Activated naive CD8-positive, alpha-beta T cell treated with anti-CD3 and anti-CD28 coated beads, Interleukin-2, amount 50 U/mL, for 16 hours (primary cell): ENCODE data around the gene TAOK1.
A peak's percentile ranks its signal among the peaks of the same experiment; 100 is the strongest.
"Not testable (repeated sequence)": the region's sequence is repeated elsewhere in the genome, so short reads cannot be mapped to it uniquely, and the experiment has no call there.

Experiments used
- DNase-seq: peaks from one replicate; pipeline ENCODE4 v3.0.0-alpha.2; 2020; ENCODE audit warnings: low read depth, low spot score

The TAOK1 gene

DNA sequence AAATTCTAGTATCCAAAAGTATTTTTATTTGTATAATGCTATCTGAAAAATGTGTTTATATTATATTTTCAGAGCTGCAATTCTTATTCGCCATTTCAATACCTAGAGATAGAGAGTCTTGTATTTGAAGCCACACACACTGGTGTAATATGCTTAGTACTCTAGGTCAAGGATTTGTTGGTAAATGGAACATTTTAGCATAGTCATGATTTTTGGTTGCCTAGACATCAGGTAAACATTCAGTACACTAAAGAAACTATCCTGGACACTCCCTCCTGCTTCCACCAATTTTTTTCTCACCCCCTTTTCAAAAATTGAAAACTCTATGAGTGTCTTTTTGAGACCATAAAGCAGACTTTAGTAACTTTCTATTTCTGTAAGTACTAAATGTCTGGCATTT lies 155.9 kb downstream of the TAOK1 start:
- no peak for DNase-seq

DNA sequence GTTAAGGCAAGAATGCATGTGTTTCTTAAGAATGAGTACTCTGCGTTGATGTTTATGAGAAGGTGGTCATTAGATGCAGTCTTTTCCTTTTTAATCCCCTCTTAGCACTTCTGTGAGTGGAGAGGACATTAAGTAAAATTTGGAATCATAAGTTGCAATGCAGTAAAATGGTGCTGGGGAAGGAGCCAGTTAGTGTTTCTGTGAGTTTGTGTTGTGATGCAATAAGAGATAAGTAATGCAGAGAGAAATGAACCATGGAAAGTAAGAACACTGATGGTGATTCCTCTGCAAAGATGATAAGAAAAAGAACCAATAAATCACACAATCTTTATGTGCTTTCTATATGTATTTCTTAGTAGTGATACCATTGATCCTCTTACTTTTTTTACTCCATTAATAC lies 156.7 kb downstream of the TAOK1 start:
- DNase-seq, result no peak

DNA sequence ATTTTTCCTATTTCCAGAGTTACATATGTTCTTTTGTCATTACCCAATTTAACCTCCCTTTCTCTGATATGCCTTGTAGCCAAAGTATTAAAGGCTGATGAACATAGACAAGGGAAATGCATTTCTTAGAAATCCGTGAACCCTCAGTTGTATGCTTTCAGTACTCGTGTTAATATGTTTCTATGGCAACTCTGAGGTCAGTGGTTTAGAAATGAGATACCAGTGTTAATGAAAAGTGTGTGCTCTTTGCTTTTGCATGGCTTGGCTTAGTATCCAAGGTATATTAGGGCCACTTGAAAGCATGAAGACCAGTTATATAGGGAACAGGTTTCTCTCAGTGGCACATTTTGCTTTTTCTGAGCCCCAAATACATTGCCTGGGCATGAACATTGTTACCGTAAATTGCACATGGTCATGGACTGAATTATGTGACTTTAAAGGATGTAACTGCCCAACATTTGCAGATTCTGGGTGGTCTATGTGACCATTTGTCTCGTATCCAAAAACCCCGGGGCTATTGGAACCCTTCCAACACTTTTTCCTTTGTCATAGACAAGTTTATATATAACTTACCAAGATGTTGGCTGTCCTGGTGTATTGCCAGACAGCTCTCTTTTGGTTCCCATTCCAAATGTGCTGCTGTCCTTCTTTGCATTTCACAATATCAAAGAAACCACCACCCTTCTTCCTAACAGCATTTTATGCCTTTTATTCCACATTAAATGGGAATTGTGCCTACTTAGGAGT lies 159.2 kb downstream of the TAOK1 start:
- DNase-seq, result no peak

DNA sequence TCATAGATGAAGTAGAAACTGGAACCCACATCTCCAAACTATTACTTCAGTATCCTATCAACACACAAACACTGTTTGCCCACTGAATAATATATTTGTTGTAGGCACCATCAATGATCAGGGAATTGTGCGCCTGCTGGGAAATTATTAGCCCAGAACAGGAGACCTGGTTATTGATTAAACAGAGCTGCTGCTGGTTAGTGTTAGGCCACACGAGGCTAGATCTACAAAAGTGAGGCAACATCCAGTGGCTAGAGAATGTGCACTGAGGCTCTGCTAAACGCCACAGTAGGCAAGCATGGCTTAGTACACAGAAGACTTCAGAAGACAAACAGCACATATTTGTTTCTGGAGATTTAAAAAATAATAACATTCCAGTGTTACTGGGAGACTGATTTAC lies 165.7 kb downstream of the TAOK1 start:
- DNase-seq, result no peak

DNA sequence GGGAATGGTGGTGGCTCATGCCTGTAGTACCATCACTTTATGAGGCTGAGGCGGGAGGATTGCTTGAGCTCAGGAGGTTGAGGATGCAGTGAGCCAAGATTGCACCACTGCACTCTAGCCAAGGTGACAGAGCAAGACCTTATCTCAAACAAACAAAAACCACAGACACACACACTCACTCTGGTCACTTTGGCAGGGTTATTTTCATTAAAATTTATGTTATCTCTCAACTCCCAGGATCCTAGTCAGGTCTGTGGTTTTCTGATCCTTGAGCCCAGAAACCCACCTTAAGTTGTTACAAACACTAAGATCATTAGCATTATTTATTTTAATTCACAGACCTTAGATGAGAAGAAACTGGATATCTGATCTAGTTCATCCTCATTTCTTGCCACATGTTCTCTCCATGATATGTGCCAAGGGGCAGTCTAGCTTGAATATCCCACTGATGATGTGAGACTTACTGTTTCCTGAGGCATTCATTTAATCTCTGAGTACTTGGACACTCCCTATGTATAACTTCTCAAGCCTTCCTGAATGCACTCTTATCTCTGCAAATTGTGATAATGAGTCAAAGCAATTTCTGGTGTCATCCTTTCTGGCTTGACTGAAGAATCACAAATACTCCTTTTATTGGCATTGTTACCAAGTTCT lies 167.0 kb downstream of the TAOK1 start:
- DNase-seq, result no peak

DNA sequence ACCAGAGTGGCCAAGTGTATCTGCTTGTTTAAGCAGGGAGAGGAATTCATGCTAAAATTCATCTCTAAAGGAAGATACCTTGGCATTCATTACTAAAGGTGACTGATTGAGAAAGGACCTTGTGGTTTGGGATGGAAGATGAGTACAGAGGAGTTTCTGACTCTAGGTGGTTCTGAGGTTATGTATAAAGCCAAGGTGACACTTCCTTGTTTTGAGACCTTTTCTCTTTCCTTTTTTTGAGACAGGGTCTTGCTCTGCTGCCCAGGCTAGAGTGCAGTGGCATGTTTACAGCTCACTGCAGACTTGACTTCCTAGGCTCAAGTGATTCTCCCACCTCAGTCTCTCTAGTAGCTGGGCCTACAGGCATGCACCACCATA lies 167.6 kb downstream of the TAOK1 start:
- DNase-seq, result no peak

DNA sequence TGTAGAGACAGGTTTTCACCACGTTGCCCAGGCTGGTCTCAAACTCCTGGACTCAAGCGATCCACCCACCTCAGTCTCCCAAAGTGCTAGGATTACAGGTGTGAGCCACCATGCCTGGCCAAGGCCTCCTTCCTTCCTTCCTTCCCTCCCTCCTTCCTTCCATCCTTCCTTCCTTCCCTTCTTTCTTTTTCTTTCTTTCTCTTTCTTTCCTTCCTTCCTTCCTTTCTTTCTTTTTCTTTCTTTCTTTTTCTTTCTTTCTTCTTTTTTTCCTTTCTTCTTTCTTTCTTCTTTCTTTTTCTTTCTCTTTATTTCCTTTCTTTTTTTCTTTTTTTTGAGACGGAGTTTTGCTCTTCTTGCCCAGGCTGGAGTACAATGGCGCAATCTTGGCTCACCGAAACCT lies 168.0 kb downstream of the TAOK1 start:
- not testable (repeated sequence) for DNase-seq

DNA sequence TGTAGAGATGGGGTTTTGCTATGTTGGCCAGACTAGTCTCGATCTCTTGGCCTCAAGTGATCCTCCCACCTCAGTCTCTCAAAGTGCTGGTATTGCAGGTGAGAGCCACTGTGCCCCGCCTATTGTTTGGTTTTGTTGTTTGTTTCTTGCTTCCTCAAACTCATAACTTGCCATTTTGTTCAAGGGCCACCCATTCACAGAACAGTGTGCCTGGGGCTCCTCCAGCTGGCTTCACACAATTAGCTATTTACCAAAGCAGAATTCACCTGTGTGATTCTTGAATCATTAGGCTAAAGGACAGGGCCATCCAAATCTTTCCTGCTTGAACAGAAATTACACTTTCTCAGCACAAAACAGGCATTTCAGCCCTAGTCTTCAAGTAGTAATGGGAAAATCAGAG lies 169.5 kb downstream of the TAOK1 start:
- no peak for DNase-seq

DNA sequence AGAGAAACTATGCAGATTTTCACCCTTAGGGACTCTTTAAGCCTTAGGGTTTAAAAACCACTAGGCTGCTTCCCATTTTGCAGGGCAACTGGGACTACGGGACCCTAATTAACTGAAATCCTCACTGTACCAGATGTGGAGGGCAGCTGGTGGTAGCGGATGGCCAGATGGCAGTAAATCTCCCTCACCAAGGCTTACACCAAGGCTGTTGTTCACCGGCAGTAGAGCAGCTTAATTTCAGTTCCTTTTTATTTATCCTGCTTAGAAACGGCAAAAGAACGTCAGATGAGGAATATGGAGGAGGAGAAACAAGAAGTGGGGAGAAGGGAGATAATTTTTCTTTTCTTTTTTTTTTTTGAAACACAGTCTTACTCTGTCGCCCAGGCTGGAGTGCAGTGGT lies 170.2 kb downstream of the TAOK1 start:
- DNase-seq, result no peak

DNA sequence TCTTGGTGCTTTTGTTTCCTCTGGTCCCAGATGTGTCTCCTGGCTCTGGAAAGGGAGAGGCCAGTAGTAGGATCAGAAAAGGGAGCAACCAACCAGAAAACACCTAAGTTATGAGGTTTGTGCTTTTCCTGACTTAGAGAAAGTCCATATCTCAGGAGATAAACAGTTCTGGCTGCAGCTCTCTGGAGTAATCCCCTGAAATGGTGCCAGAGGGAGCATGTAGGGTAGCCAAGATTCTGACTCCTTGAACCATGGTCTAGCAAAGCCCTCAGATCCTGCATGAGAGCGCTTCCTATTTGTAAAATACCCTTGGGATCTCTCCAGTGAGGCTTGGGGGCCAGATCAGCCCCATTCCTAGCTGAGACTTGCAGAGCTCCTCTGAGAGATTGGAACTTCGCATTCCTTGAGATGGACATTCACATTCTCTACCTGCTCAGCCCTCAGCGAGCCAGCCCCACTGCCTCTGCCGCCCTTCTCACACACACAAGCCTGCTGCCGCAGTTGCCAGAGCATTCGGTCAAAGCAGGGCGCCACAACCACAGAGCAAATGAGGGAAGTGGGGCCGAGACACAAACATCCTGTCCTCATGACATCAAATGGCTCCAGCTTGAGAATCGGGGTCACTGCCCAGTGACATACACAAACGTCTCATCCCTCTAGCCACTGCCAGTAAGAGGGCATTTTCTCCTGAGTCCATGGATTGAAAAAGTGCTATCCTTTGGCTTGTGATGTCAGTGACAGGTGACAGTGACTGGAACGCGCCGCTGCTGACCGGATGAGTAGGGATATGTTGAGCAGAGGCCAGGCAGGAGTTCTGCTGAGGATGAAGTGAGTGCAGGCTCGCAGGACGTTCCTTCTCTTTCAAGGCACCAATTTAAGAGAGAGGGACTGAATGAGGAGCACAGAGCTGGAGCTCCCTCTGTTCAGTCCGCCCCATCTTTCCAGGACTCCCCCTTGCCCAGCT lies 171.7 kb downstream of the TAOK1 start:
- no peak for DNase-seq

DNA sequence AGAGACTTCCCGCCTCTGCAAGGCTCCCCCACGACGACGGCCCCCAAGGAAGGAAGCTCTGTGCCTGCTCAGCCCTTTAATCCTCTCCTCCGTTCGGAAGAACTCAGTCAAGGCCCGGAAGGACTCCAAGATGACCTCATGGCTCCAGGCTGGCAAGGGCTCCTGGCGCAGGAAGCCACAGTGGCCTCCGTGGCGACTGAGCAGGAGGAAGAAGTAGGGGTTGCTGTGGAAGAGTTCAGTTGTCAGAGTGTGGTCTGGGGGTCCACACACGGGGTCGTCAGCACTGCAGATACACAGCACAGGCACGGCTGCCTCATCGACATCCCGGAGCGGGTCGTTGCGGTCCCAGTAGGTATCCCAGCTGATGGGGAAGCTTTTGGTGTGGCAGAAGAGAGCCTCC lies 172.5 kb downstream of the TAOK1 start:
- DNase-seq, result no peak

DNA sequence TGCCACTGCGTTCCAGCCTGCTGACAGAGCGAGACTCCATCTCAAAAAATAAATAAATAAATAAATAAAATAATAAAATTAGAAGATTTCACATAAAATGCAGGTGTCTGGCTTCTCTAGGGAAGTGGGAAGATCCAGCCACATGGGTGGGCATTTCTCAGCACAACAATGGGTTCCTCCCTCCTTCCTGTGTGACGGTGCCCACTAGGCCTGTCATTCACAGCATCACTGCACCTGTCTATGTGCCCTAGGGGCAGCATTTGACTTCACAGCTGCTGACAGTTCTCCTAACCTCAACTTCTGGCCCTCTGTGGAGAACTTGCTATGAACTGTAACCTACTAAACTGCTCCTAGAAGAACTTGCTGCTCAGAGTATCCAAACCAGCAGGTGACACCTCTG lies 173.7 kb downstream of the TAOK1 start:
- DNase-seq, result no peak

DNA sequence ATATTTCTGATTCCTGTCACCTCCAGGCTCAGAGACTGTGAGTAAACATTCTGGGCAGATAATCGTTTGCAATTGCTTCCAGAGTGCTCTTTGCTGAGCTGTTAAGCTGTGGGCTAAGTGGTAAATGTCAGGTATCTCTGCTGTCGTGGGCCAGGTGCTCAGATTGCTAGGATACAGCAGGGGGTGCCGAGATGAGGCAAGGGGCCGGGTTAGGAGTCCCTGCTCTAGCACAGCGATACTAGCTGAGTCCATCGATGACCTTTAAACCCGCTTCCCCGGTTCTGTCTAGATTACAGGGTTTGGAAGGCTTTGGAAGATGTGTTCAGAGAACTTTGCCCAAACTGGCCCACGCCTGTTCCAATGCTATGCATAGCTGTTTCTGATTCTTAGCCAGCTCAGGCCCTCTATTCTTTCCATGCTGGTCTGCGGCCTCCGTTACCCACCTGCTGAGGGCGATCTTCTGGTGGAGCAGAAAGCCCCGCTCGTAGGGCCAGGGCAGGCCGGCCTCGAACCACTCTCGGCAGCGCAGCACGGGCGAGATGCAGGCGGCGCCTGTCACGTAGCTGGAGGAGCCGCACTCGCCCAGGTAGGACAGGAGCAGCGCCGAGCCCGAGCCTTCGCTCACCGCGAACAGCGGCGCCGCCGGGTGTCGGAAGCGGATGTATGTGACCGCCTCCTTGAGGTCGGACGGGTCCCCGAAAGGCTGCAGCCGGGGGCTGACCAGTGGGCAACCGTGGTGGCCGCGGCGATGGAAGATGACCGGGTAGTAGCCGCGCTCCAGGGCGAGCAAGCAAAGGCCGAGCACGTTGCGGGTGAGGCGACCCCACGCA lies 175.7 kb downstream of the TAOK1 start:
- DNase-seq, result no peak

DNA sequence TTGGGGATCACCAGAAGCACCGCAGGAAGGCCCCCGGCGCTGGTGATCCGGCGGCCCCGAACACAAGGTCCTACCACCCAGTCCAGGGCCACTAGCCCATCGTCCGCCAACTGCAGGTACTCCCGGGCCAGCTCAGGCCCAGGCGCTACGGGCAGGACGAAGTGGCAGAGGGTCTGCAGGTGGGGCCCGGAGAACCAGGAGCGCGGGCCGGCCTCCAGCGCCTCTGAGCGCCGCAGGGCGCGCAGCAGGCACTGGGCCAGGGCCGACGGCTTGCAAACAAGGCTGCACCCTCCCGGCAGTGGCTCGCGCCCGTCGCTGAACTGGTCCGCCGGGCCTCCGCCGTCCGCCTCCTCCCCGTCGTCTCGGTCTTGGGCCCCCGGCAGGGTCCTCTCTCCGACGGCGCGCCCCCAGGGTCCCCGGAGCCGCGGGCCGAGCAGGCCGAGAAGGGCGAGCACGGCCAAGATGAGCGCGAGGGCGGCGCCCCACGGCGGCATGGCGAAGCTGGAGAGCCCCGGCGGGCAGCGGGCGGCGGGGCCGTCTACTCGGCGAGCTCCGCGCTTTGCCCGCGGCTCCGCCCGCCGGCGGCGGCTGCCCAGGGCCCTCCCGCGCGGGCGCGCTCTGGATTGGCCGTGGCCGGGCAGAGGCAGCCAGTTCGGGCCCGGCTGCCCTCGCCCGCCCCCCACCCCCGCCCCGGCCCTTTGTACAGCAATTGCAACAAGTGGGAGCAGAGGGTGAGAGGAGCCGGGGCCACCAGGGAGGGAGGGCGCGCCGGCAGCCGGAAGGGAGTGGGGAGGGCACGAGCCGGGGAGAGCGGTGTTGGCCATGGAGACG lies 176.5 kb downstream of the TAOK1 start, which contains the start of gene ABHD15:
ABHD15 (minus strand) TSS at position 565 of the 831 bp plus-strand sequence; CDS start at position 494, 71 bp downstream.
- DNase-seq, result no peak

DNA sequence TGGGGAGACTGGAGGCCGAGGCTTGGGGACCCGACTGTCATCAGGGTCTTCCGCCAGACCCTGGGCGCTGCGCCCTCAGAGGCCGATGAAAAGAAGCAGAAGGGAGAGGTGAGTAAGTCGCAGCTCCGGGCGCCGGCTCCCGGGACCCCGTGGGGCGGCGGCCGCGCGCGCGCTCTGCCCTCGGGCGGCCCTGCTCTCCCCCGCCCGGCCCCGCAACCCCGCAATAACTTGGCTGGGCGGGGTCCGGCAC lies 177.1 kb downstream of the TAOK1 start:
- no peak for DNase-seq

DNA sequence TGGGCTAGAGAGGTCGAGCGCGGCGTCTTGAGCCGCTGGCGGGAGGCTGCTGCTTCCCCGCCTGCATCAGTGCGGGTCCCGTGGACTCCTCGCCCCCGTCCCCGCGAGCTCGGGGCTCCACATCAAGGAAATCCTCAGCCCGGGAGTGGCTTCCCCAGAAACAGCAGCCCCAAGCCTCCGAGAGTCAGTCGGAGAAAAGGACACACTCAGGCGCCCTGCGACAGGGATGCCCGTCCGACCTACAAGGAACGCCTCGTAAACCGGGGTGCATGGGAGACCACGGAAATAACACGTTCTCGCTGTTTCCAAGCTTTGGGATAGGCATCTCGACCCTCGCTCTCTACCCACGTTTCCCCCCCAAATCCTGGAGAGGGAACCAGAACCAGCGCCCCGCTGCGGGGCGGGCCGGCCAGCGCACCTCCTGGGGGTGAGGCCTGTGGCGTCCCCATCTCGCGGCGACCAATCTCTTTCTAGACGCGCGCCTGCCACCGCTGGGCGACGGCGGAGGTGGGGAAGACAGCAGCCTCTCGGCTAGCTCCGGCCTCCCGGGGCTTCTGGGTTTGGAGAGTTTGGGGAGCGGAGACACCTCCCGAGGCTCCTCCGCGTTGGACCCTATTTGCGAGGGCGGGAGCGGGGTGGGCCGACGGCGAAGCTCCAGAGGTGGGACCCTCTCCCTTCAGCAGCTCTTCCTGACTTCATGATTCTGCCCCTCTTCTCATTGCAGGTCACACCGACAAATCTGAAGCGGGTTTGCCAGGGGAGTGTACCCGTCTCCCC lies 177.6 kb downstream of the TAOK1 start:
- no peak for DNase-seq

DNA sequence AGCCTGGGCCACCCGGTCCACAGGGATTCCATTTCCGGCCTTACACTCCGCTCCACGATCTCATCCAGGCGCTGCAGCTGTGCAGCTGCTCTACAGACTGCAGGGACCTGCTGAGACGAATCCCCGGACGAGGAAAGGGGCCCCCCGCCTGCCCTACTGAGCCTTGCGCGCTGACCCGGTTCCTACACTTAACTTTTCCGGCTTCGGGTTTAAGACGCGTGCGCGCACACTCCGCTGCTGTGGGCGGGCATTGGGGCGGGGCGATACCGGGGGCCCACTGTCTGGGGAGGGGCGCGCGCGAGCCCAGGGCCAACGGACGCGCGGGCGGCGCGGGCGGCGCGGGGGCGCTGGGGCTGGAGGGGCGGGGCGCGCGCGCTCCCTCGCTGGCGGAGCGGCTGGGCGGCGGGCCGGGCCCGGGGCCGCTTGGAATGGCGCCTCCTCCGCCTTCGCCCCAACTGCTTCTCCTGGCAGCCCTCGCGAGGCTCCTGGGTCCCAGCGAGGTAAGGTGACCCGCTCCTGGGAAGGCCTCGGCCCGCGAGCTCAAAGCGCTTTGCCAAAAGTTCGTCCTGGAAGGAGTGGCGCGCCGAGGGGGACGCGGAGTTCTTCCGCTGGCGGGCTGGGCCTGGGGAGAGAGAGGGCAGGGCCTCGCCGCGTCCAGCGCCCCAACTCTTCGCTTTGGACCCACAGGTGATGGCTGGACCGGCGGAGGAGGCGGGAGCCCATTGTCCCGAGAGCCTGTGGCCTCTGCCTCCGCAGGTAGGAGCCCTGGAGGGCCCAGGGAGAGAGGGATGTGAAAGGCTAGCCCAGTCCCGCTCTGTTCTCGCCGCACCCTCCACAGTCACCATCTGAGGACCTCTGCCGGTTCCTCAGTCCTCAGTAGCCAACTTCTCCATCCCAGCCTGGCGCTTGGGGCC lies 178.4 kb downstream of the TAOK1 start, which contains the start of gene TP53I13:
TP53I13 (plus strand) TSS at position 371 of the 914 bp plus-strand sequence; CDS start at position 429, 58 bp downstream.
- peak; percentile 77 for DNase-seq

DNA sequence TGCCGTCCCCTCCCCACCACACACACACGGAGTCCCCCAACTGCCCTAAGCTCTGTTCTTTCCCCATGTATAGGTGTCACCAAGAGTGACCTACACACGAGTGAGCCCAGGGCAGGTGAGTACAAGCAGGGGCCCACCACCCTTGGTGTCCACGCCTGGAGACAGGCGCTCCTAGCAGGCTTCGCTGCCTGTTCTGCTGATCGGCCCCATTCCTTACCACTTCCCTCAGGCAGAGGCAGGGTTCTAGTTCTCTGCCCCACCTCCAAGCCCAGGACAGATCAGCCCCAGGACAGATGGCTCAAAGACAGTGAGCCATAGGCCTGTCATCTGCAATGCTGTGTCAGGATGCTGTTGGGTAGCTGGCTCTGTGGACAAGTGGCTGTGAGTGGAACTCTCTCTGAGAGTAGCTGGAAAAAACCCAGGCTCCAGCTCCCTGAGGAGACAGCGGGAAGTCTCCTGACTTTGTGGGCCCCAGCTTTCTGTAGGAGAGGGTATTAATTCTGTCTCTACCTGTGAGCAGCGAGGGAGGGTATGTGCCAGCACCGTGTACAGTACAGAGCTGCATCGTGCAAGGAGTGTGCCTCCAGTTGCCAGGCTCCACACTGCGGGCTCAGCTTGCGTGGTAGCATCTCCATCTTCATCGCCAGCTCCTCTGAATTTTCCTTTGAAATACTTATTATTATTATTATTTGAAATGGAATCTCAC lies 179.2 kb downstream of the TAOK1 start:
- DNase-seq, result no peak
